ENCODE measurements around the gene KCNK7.
"Not testable (repeated sequence)": the region's sequence is repeated elsewhere in the genome, so short reads cannot be mapped to it uniquely, and the experiment has no call there.

KCNK7 gene

DNA sequence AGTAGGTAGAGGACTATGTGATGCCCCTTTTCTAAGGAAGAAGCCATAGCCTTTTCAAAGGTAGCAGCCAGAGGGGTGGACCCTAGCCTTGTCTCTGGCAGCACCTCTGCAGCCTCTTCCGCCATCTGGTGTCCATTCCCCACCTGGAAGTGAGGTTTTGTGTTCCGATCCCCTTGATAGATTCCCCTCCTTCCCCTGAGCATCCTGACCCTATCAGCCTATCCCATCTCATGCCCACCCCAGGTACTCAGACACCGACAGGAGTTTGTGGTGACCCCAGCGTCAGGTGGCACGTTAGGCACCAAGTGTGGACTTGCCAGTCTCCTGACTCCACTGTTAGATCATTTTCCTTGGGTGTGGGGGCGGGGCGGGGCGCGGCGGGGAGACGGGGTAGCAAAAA, 23.7 kb downstream of the KCNK7 start:
- peak overlapping the region; percentile 100 for H3K4me3 ChIP-seq (ENCODE audit: low read depth, low read length)
- TF ChIP-seq, protein P1, sequence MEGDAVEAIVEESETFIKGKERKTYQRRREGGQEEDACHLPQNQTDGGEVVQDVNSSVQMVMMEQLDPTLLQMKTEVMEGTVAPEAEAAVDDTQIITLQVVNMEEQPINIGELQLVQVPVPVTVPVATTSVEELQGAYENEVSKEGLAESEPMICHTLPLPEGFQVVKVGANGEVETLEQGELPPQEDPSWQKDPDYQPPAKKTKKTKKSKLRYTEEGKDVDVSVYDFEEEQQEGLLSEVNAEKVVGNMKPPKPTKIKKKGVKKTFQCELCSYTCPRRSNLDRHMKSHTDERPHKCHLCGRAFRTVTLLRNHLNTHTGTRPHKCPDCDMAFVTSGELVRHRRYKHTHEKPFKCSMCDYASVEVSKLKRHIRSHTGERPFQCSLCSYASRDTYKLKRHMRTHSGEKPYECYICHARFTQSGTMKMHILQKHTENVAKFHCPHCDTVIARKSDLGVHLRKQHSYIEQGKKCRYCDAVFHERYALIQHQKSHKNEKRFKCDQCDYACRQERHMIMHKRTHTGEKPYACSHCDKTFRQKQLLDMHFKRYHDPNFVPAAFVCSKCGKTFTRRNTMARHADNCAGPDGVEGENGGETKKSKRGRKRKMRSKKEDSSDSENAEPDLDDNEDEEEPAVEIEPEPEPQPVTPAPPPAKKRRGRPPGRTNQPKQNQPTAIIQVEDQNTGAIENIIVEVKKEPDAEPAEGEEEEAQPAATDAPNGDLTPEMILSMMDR (IDR thresholded peaks at IDR 0.05; ENCODE audit: borderline replicate concordance, insufficient read depth, low read depth, low read length) = peak; percentile 26; the same call in 1 of the 2 replicates

DNA sequence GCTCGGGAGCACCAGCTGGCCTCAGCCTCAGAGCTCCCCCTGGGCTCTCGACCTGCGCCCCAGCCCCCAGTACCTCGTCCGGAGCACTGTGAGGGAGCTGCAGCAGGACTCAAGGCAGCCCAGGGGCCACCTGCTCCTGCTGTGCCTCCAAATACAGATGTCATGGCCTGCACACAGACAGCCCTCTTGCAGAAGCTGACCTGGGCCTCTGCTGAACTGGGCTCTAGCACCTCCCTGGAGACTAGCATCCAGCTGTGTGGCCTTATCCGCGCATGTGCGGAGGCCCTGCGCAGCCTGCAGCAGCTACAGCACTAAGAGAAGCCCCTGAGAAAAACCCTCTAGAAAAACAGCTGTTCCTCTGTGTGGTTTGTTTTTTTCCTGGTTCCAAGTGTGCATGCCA, 24.2 kb downstream of the KCNK7 start:
- TF ChIP-seq, protein P1 (IDR thresholded peaks at IDR 0.05; ENCODE audit: borderline replicate concordance, insufficient read depth, low read depth, low read length) = no peak

DNA sequence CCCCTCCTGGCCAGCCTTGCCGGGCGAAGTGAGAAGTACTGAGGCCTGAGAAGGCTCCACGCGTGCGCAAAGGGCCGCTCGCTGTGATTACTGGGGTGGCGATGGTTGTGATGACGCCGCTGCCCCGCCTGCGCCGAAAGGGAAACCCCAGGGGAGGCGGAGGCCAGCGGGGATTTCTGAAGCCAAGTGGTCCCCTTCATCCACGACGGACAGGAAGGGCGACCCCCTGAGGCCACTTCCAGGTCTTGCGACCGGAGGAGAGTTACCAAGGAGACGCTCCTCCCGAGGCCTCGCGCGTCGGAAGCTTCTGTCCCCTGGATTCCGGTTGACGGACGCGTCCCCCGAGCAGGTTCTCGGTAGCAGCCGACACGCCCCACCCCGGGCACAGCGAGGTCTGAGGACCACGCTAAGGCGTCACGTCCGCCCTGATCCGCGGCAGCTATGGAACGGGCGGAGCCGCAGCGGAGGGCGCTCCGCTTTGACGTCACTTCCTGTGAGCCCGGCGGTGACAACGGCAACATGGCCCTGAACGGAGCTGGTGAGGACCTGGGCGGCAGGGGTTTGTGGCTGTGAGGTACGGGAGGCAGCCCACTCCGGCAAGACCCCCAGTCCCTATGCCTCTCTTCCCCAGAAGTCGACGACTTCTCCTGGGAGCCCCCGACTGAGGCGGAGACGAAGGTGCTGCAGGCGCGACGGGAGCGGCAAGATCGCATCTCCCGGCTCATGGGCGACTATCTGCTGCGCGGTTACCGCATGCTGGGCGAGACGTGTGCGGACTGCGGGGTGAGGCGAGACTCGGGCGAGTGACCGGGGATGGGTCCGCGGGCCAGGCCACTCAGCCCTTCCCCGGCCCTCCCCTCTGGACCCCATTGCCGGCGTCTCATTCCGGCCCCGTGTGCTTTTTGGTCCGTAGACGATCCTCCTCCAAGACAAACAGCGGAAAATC, 25.4 kb downstream of the KCNK7 start, which contains the start of gene ZNRD2:
Gene ZNRD2 (plus strand): TSS at position 505 of the 946 bp plus-strand sequence. CDS start 15 bp downstream, at position 520.
- peak within 1 kb of the TSS; percentile 100 for H3K4me3 ChIP-seq (ENCODE audit: low read depth, low read length)
- TF ChIP-seq, protein P1 (IDR thresholded peaks at IDR 0.05; ENCODE audit: borderline replicate concordance, insufficient read depth, low read depth, low read length) = peak; percentile 65

More for the DNA sequence above, 24.2 kb downstream of the KCNK7 start:
- H3K4me3 ChIP-seq (ENCODE audit: low read depth, low read length) = peak overlapping the region; percentile 100

DNA sequence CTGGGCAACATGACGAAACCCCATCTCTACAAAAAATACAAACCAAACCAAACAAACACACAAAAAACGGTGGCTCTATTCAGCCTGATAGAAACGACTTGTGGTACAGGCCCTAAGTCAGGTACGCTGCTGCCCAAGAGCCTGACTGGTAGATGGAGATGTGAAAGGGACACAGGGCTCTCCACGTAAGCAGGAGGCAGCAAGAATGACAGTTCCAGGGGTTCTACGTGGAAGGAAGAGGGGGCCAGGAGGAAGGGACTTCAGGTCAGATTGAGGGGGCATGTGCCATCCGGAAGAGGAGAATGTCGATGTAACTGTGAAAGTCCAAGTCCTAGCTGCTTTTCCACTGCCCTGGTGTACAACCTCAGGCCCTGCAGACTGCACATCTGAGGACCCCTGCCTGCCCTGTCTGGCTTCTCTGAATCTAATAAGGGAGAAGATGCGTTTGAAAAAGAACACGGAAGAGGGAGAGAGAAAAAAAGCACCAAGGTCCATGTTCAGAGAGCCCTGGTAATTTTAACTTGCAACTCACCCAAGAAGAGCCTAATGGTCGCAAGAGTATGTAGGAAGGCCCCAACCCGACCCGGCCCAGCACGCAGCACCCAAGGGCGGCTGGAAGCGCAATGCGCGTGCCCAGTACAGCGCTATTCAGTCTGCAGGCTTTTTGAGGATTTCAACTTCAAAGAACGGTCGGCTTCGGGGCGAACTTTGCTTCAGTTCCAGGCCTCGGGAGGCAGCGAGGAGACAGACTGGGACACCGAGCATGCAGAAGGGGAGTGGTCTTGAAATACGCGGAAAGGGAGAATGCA, 26.2 kb downstream of the KCNK7 start:
- H3K4me3 ChIP-seq (ENCODE audit: low read depth, low read length) = peak overlapping the region; percentile 100
- TF ChIP-seq, protein P1 (IDR thresholded peaks at IDR 0.05; ENCODE audit: borderline replicate concordance, insufficient read depth, low read depth, low read length) = no peak

DNA sequence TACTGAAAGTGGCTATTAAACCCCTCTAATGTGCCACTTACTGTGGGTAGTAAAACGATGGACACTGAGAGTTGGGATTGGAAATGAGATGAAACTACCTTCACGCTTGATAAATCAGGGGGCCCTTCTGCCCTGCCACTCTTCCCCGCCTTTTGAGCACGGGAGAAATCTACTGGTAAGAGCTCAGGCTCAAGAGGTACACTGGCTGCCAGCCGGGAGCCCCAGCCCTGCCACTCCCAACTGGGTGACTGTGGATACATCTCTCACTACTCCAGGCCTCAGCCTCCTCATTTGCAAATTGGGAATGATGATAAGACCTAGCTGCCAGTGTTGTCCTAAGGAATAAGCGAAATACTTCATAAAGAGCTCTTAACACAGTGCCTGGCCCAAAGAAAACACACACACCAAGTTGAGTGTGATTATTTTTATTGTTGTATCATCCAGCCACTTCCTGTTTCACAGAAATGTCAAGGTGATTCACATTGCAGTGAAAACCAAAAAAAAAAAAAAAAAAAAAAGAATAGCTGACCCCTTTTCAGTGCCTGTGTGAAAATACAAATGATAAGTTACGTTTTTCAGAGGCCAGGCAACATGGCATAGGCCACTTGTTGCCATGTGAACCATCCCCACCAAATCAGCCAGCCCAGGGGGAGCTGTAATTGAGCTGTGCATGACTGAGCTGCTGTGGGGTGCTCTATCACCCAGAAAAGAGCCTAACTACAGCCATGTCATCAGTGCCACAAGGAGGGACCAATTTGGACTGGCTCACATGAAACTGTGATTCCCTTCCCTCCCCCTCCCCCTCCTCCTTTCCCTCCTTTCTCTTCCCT, 29.8 kb downstream of the KCNK7 start:
- TF ChIP-seq, protein P1 (IDR thresholded peaks at IDR 0.05; ENCODE audit: borderline replicate concordance, insufficient read depth, low read depth, low read length) = no peak
- H3K4me3 ChIP-seq (ENCODE audit: low read depth, low read length) = no peak overlapping the region

DNA sequence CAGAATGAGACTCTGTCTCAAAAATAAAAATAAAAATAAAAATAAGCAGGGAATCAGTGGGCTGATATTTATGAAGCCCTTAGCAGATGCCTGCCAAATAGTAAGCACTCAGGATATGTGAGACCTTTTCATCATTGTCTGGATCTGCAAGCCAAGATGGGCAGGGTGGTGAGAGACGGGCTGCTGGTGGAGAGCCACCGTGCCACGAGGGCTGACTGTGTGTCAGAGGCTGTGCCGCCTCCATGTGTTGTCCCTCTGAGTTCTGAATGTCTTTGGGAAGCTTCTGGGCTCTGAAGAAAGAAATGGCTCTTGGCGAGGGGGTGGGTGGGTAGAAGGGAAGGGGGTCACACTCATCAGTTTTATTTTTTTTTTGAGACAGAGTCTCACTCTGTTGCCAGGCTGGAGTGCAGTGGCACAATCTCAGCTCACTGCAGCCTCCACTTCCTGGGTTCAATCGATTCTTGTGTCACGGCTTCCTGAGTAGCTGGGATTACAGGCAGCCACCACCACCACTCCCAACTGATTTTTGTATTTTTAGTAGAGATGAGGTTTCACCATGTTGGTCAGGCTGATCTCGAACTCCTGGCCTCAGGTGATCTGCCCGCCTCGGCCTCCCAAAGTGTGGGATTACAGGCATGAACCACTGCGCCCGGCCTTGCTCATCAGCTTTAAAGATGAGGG, 30.6 kb downstream of the KCNK7 start:
- not testable (repeated sequence) for H3K4me3 ChIP-seq (ENCODE audit: low read depth, low read length)

Measured in GM12875 (cell line).